K562 (cell line): ENCODE results near the gene MTMR3. TPM values are rescaled to one million over a fixed set of nuclear protein-coding genes. Genes with fewer than 3 reads are reported as not detected.
A peak's percentile ranks its signal among the peaks of the same experiment; 100 is the strongest.

Experiments used
- ATAC-seq: fragments of 200-7000 bp; cut with Tn5 transposase; 3 replicates; pipeline ENCODE4 v1.9.1; 2020; ENCODE audit warnings: moderate library complexity
- BruUV-seq: library from RNA; stranded (reverse); fragments of 400-500 nt; replicated peaks from 2 replicates; lab custom pipeline; 2021; lab: Mats Ljungman, UMichigan
- CTCF ChIA-PET: fragments of 300-600 bp; formaldehyde crosslinking; extraction: SDS; loops from one replicate; lab custom pipeline; 2021; ENCODE audit warnings: low intra/inter-chr PET ratio; lab: Yijun Ruan, JAX
- POLR2A ChIA-PET: fragments of 300-600, 350-650 bp; sonication (Branson Sonifier 250); formaldehyde crosslinking; extraction: SDS; loops from one replicate; lab custom pipeline; 2021; ENCODE audit warnings: antibody characterized with exemption, inconsistent platforms; lab: Yijun Ruan, JAX
- DNase-seq, 4 experiments: peaks; one replicate each; pipeline versions ENCODE4 v3.0.0 to v3.0.0-alpha.2; 2011 to 2018; ENCODE audit warnings: low spot score in 3 of 4, mixed read lengths in 3 of 4; ENCODE audit errors: extremely low read depth in 1 of 4
- FAIRE-seq: peaks from 2 replicates; lab custom pipeline; 2011; peaks lifted over from hg19 to GRCh38; lab: Jason Lieb, UNC
- H2AFZ ChIP-seq: 2 replicates; pipeline ENCODE4 v1.6.0; 2011; ENCODE audit warnings: low read depth, low read length, control low read depth, inconsistent platforms
- H3K27ac ChIP-seq: fragments of 200-600 bp; 3 replicates; pipeline ENCODE4 v1.8.0; 2011; ENCODE audit warnings: low read depth, mild to moderate bottlenecking, control low read depth, inconsistent platforms, low read length, moderate library complexity, mixed read lengths; ENCODE audit errors: extremely low read depth
- H3K27me3 ChIP-seq, 2 experiments: fragments of 300-600 bp in 1 of 2; 2 replicates in 1 of 2; 3 replicates in 1 of 2; pipeline versions ENCODE4 v1.6.0 to v1.8.0; 2011; ENCODE audit warnings: inconsistent platforms in 2 of 2, low read length in 2 of 2, mild to moderate bottlenecking in 1 of 2, mixed read lengths in 1 of 2, moderate library complexity in 1 of 2; ENCODE audit not compliant: control insufficient read depth in 2 of 2, insufficient read depth in 2 of 2
- H3K36me3 ChIP-seq: fragments of 300-600 bp; 3 replicates; pipeline ENCODE4 v1.8.0; 2011; ENCODE audit warnings: mild to moderate bottlenecking, low read length, inconsistent platforms; ENCODE audit not compliant: control insufficient read depth, insufficient read depth
- H3K4me1 ChIP-seq, 2 experiments: fragments of 200-600 bp in 1 of 2; replicated peaks in 1 of 2; 2 replicates in 1 of 2; 3 replicates in 1 of 2; pipeline versions ENCODE4 v1.5.1 to v1.8.0; 2011; ENCODE audit warnings: inconsistent platforms in 2 of 2, low read length in 2 of 2, mild to moderate bottlenecking in 1 of 2, mixed read lengths in 1 of 2, moderate library complexity in 1 of 2; ENCODE audit not compliant: control insufficient read depth in 2 of 2, insufficient read depth in 2 of 2
- H3K4me2 ChIP-seq: 2 replicates; pipeline ENCODE4 v1.6.1; 2011; ENCODE audit warnings: low read length, control low read depth, inconsistent platforms, mixed read lengths; ENCODE audit not compliant: insufficient read depth
- H3K4me3 ChIP-seq: fragments of 200-600 bp; sonication (generic), shearing (Covaris generic); 2 replicates; pipeline ENCODE4 v1.5.1; 2016; ENCODE audit warnings: control low read depth, inconsistent platforms
- H3K79me2 ChIP-seq: fragments of 200-600 bp; 3 replicates; pipeline ENCODE4 v1.8.0; 2011; ENCODE audit warnings: low read length, inconsistent platforms; ENCODE audit not compliant: control insufficient read depth, insufficient read depth
- H3K9ac ChIP-seq, 2 experiments: 2 replicates each; pipeline versions ENCODE4 v1.6.0 to v1.6.1; 2011; ENCODE audit warnings: low read depth in 2 of 2, low read length in 2 of 2, control low read depth in 1 of 2, inconsistent platforms in 1 of 2, mild to moderate bottlenecking in 1 of 2, mixed read lengths in 1 of 2; ENCODE audit not compliant: insufficient read depth in 1 of 2
- H3K9me1 ChIP-seq: one replicate; pipeline ENCODE4 v1.6.0; 2011; ENCODE audit warnings: inconsistent platforms, mild to moderate bottlenecking, low read length, moderate library complexity; ENCODE audit not compliant: control insufficient read depth, insufficient read depth
- H3K9me3 ChIP-seq: replicated peaks from 2 replicates; pipeline ENCODE4 v1.5.1; 2011; ENCODE audit warnings: low read depth, low read length, inconsistent platforms; ENCODE audit not compliant: control insufficient read depth, insufficient read depth
- H4K20me1 ChIP-seq: replicated peaks from 2 replicates; pipeline ENCODE4 v1.6.1; 2011; ENCODE audit warnings: low read length, inconsistent platforms, mixed read lengths; ENCODE audit not compliant: control insufficient read depth, insufficient read depth
- CEBPB ChIP-seq: fragments of 450-650 bp; IDR thresholded peaks from 2 replicates; pipeline ENCODE4 v1.6.1; 2016; ENCODE audit warnings: missing genetic modification characterization, missing compliant biosample characterization
- ETV6 ChIP-seq, 3 experiments: fragments of 150-350 bp in 1 of 3; sonication (generic) in 1 of 3; formaldehyde crosslinking in 1 of 3; IDR thresholded peaks; 2 replicates each; pipeline versions ENCODE4 v1.6.1 to v1.8.0; 2014 to 2022; ENCODE audit warnings: borderline replicate concordance in 2 of 3, low read depth in 2 of 3, antibody characterized with exemption in 1 of 3, low read length in 1 of 3, mild to moderate bottlenecking in 1 of 3, missing genetic modification reagents in 1 of 3
- FOXJ3 ChIP-seq: sonication (generic); formaldehyde crosslinking; IDR thresholded peaks from 2 replicates; pipeline ENCODE4 v1.4.0; 2020; ENCODE audit warnings: mild to moderate bottlenecking, missing genetic modification reagents
- KDM2B ChIP-seq: fragments of 250-450 bp; sonication (Bioruptor Pico); IDR thresholded peaks from 2 replicates; pipeline ENCODE4 v1.8.0; 2021; ENCODE audit warnings: mild to moderate bottlenecking, moderate library complexity
- MTA1 ChIP-seq: fragments of 450-650 bp; IDR thresholded peaks from 2 replicates; pipeline ENCODE4 v1.6.1; 2017; ENCODE audit warnings: borderline replicate concordance
- POLR2B ChIP-seq: fragments of 450-650 bp; IDR thresholded peaks from 2 replicates; pipeline ENCODE4 v1.6.1; 2018; ENCODE audit warnings: low read depth; ENCODE audit not compliant: partially characterized antibody
- WGBS: fragments of 100-300 bp; shearing (Covaris generic); methylation state at CpG from one replicate; pipeline ENCODE4 v1.1.6; 2016; ENCODE audit warnings: low coverage, mixed read lengths; ENCODE audit not compliant: insufficient coverage; ENCODE audit errors: missing lambda C conversion rate; 5-methylcytosine and 5-hydroxymethylcytosine counted together
- in situ Hi-C: fragments of 300-500 bp; cut with MboI; formaldehyde crosslinking; loops from 4 replicates; pipeline ENCODE4 v1.15.0; 2018; ENCODE audit warnings: inconsistent platforms, mixed read lengths
- intact Hi-C: fragments of 100-400 bp; cut with micrococcal nuclease; formaldehyde crosslinking; loops from 2 replicates; pipeline ENCODE4 v1.14.2; 2022
- polyA plus RNA-seq, 8 experiments: library from polyadenylated mRNA; depleted of rRNA in 4 of 8; stranded (reverse) in 5 of 8; unstranded in 3 of 8; fragments of >200 nt; fragmentation: Nextera tagmentation in 2 of 8; fragmentation: Illumina TruSeq in 1 of 8; extraction: Ambion mirVana in 2 of 8; extraction: Trizol in 1 of 8; gene quantifications; 2 replicates each; pipeline versions ENCODE4 v1.2.1 to v1.2.3, GENCODE V29; 2011 to 2014; ENCODE audit warnings: inconsistent platforms in 1 of 8, missing spikeins in 1 of 8
- total RNA-seq, 7 experiments: library from RNA; depleted of rRNA in 6 of 7; stranded (reverse); fragments of >200 nt in 6 of 7; fragmentation: Illumina TruSeq in 2 of 7; extraction: Trizol in 2 of 7; gene quantifications; 2 replicates each; pipeline versions ENCODE4 v1.2.1 to v1.2.3, GENCODE V29; 2011 to 2021; ENCODE audit warnings: low replicate concordance in 1 of 7

MTMR3 gene
- total and polyA plus RNA-seq, 9 of the 15 experiments (the other 6 are each of a cell fraction or from before 2014, with no cell fraction given), result 1.6 to 13.7 (median 7.9) TPM

DNA sequence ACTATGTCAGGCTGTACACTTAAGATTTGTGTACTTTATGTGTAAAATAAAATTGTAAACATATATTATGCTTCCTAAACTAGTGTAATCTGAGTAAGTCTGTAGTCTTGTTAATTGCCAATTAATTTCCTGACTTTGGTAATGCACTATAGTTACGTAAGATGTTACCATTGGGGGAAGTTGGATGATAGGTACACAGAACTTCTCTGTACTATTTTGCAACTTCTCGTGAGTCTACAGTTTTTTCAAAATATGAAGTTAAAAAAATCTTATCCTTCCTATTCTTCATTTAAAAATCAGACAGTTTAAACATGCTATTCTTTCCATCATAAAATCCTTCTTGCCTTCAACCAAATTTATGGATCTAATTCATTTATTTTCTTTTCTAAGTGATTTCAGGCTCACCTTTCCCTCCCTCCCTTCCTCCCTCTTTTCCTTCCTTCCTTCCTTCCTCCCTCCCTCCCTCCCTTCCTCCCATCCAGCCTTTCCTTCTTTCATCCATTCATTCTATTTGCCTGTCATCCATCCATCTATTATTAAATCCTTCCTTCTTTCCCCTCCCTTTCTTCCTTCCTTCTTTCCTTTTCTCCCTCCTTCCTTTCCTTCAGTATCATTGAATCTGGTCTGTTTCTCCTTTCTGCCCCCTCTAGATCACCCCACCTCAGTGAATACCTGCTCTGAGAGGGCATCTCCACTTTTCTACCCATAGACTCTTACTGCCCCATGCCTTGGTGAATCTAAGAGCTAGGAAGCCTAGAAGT lies 22.8 kb upstream of the MTMR3 start:
- no peak for DNase-seq
- H3K9me1 ChIP-seq, result no peaks in the 10 kb centered on the region
- no peak overlapping the region for H3K4me2 ChIP-seq
- intact Hi-C loops (no loop called here), in situ Hi-C loops (no loop called here)
- 38% methylated on average over 2 of the region's 2 CpGs for WGBS
- POLR2A ChIA-PET, result no interaction called here
- TF ChIP-seq POLR2B (no peak), ETV6 (IDR thresholded peaks at IDR 0.05; ENCODE audit: borderline replicate concordance in 1 of 2, low read depth in 2 of 2, low read length in 1 of 2) (no peak), ETV6 (CRISPR knock-in tag; IDR thresholded peaks at IDR 0.05; ENCODE audit: borderline replicate concordance) (no peak), FOXJ3 (CRISPR knock-in tag) (no peak), CEBPB (tag) (peak; percentile 48; the same call in 1 of the 2 replicates), KDM2B (no peak), MTA1 (no peak)
- TF ChIP-seq, all 486 proteins: peak for 1
- ATAC-seq (no peak), FAIRE-seq (no peak)
- Histone ChIP-seq H3K4me1 (no peaks in the 10 kb centered on the region; a peak in 1 of 5 replicates), H4K20me1 (no peaks in the 10 kb centered on the region), H3K27me3 (no peaks in the 10 kb centered on the region), H3K36me3 (no peaks in the 10 kb centered on the region), H3K4me3 (no peak overlapping the region), H3K27ac (no peak overlapping the region), H3K79me2 (no peaks in the 10 kb centered on the region), H3K9me3 (no peaks in the 10 kb centered on the region), H3K9ac (no peak overlapping the region), H2AFZ (no peak overlapping the region)
- CTCF ChIA-PET, result no interaction called here
- BruUV-seq, result no TSS peak
